Nephron progenitor cell (in vitro differentiated cells): ENCODE results near the gene POLR2H.
"Not testable (repeated sequence)": the region's sequence is repeated elsewhere in the genome, so short reads cannot be mapped to it uniquely, and the experiment has no call there.

Experiments
- DNase-seq: peaks from one replicate; pipeline ENCODE4 v3.0.0; 2021
- H3K27ac Mint-ChIP-seq: 2 replicates; pipeline ENCODE4 v1.8.0; 2021; ENCODE audit warnings: mild to moderate bottlenecking, moderate library complexity, mixed read lengths
- H3K27me3 Mint-ChIP-seq: 2 replicates; pipeline ENCODE4 v1.8.0; 2021; ENCODE audit warnings: mild to moderate bottlenecking, low read depth, mixed read lengths; ENCODE audit not compliant: poor library complexity
- H3K36me3 Mint-ChIP-seq: 2 replicates; pipeline ENCODE4 v1.8.0; 2021; ENCODE audit warnings: low read depth, mixed read lengths
- H3K4me1 Mint-ChIP-seq: 2 replicates; pipeline ENCODE4 v1.8.0; 2021; ENCODE audit warnings: mixed read lengths
- H3K4me3 Mint-ChIP-seq: 2 replicates; pipeline ENCODE4 v1.8.0; 2021; ENCODE audit warnings: mild to moderate bottlenecking, moderate library complexity, mixed read lengths
- H3K9me3 Mint-ChIP-seq: 2 replicates; pipeline ENCODE4 v1.8.0; 2021; ENCODE audit warnings: mild to moderate bottlenecking, moderate library complexity, mixed read lengths
- CTCF ChIP-seq: fragments of 200-600 bp; sonication (generic); IDR thresholded peaks from 2 replicates; pipeline ENCODE4 v1.5.0; 2021; ENCODE audit warnings: antibody characterized with exemption

POLR2H gene

GRCh38 chr3:184337399-184337714 is 24.2 kb upstream of the POLR2H start, which contains the start of gene FAM131A:
Gene FAM131A (plus strand): TSS chr3:184337600. CDS start chr3:184337631, 31 bp downstream.
- peaks cover 7% of the 10 kb centered on the region for H3K27me3 Mint-ChIP-seq
- no peak for DNase-seq
- H3K27ac Mint-ChIP-seq = peak within 1 kb of the TSS; percentile 95
- no peaks in the 10 kb centered on the region for H3K9me3 Mint-ChIP-seq
- H3K36me3 Mint-ChIP-seq = peaks cover 19% of the 10 kb centered on the region
- H3K4me3 Mint-ChIP-seq = peak within 1 kb of the TSS; percentile 91
- no peak for TF ChIP-seq CTCF
- peaks cover 35% of the 10 kb centered on the region for H3K4me1 Mint-ChIP-seq

- peaks cover 35% of the 10 kb centered on the region for H3K4me1 Mint-ChIP-seq
- no peaks in the 10 kb centered on the region for H3K9me3 Mint-ChIP-seq
- DNase-seq = no peak
- H3K4me3 Mint-ChIP-seq = peak overlapping the region; percentile 68
- no peak overlapping the region for H3K27ac Mint-ChIP-seq
- peaks cover 7% of the 10 kb centered on the region for H3K27me3 Mint-ChIP-seq
- TF ChIP-seq CTCF = no peak
- peaks cover 17% of the 10 kb centered on the region for H3K36me3 Mint-ChIP-seq
Measured at GRCh38 chr3:184337981-184338380, 23.5 kb upstream of the POLR2H start.

GRCh38 chr3:184338511-184338945 is 23.0 kb upstream of the POLR2H start:
- Mint-ChIP-seq H3K4me3 (no peak overlapping the region), H3K27ac (no peak overlapping the region), H3K4me1 (peaks cover 35% of the 10 kb centered on the region), H3K9me3 (no peaks in the 10 kb centered on the region), H3K27me3 (peaks cover 7% of the 10 kb centered on the region), H3K36me3 (peaks cover 12% of the 10 kb centered on the region)
- DNase-seq = peak; percentile 81
- peak; percentile 19 for TF ChIP-seq CTCF

- Mint-ChIP-seq H3K4me1 (peaks cover 35% of the 10 kb centered on the region), H3K27ac (no peak overlapping the region), H3K4me3 (peak overlapping the region; percentile 42)
Measured at GRCh38 chr3:184339001-184339400, 22.5 kb upstream of the POLR2H start.

GRCh38 chr3:184339451-184340135 is 21.9 kb upstream of the POLR2H start:
- DNase-seq, H3K27me3 Mint-ChIP-seq, H3K36me3 Mint-ChIP-seq, H3K4me3 Mint-ChIP-seq, H3K9me3 Mint-ChIP-seq, H3K27ac Mint-ChIP-seq: not testable (repeated sequence)
- H3K4me1 Mint-ChIP-seq = peaks cover 35% of the 10 kb centered on the region

More at GRCh38 chr3:184339001-184339400, 22.5 kb upstream of the POLR2H start:
- H3K36me3 Mint-ChIP-seq = peaks cover 8% of the 10 kb centered on the region
- no peak for DNase-seq
- no peak for TF ChIP-seq CTCF
- H3K27me3 Mint-ChIP-seq = peaks cover 7% of the 10 kb centered on the region
- H3K9me3 Mint-ChIP-seq = no peaks in the 10 kb centered on the region

- no peak for DNase-seq
- no peak for TF ChIP-seq CTCF
- H3K36me3 Mint-ChIP-seq = peaks cover 12% of the 10 kb centered on the region
- no peak overlapping the region for H3K27ac Mint-ChIP-seq
- peaks cover 34% of the 10 kb centered on the region for H3K4me1 Mint-ChIP-seq
- H3K27me3 Mint-ChIP-seq = peaks cover 10% of the 10 kb centered on the region
- H3K4me3 Mint-ChIP-seq = no peak overlapping the region
- H3K9me3 Mint-ChIP-seq = no peaks in the 10 kb centered on the region
Measured at GRCh38 chr3:184341925-184342324, 19.6 kb upstream of the POLR2H start.
